NCI-H345 treated with DMSO at 0.1 percent for 48 hours (cell line): ENCODE measurements around the gene IER5L.

Experiments used
- DNase-seq: peaks from one replicate; lab custom pipeline; 2025; ENCODE audit not compliant: unreplicated experiment; lab: John Stamatoyannopoulos, UW

IER5L gene

GRCh38 chr9:129177791-129178567 lies at the start of gene IER5L:
IER5L (minus strand) TSS chr9:129178261; CDS start chr9:129178052, 209 bp downstream.
- DNase-seq: peak; percentile 90

- DNase-seq: no peak
Observed at GRCh38 chr9:129227843-129228189, 49.8 kb upstream of the IER5L start.

- DNase-seq: no peak
Observed at GRCh38 chr9:129225815-129226214, 47.8 kb upstream of the IER5L start.

- no peak for DNase-seq
Observed at GRCh38 chr9:129225490-129225778, 47.4 kb upstream of the IER5L start.

GRCh38 chr9:129224618-129225489 lies 46.8 kb upstream of the IER5L start:
- DNase-seq: no peak

GRCh38 chr9:129223551-129224208 lies 45.6 kb upstream of the IER5L start:
- DNase-seq: no peak

GRCh38 chr9:129222819-129223218 lies 44.8 kb upstream of the IER5L start:
- DNase-seq: no peak

GRCh38 chr9:129221979-129222635 lies 44.0 kb upstream of the IER5L start:
- no peak for DNase-seq

- DNase-seq: no peak
Observed at GRCh38 chr9:129221233-129221632, 43.2 kb upstream of the IER5L start.

- DNase-seq: no peak
Observed at GRCh38 chr9:129220771-129221170, 42.7 kb upstream of the IER5L start.

GRCh38 chr9:129218918-129219317 lies 40.9 kb upstream of the IER5L start:
- DNase-seq: no peak

- DNase-seq: no peak
Observed at GRCh38 chr9:129218272-129218625, 40.2 kb upstream of the IER5L start.

GRCh38 chr9:129213551-129213950 lies 35.5 kb upstream of the IER5L start:
- no peak for DNase-seq

- DNase-seq: no peak
Observed at GRCh38 chr9:129211686-129212085, 33.6 kb upstream of the IER5L start.

- DNase-seq: no peak
Observed at GRCh38 chr9:129210125-129210524, 32.1 kb upstream of the IER5L start.

- no peak for DNase-seq
Observed at GRCh38 chr9:129209580-129209979, 31.5 kb upstream of the IER5L start.

GRCh38 chr9:129209109-129209508 lies 31.0 kb upstream of the IER5L start:
- no peak for DNase-seq

- DNase-seq: no peak
Observed at GRCh38 chr9:129208207-129209032, 30.4 kb upstream of the IER5L start.

- no peak for DNase-seq
Observed at GRCh38 chr9:129206905-129207304, 28.8 kb upstream of the IER5L start.

- DNase-seq: no peak
Observed at GRCh38 chr9:129206401-129206800, 28.3 kb upstream of the IER5L start.

GRCh38 chr9:129204840-129205239 lies 26.8 kb upstream of the IER5L start:
- no peak for DNase-seq
